ENCODE data around the gene NTSR2.

NTSR2 gene

DNA sequence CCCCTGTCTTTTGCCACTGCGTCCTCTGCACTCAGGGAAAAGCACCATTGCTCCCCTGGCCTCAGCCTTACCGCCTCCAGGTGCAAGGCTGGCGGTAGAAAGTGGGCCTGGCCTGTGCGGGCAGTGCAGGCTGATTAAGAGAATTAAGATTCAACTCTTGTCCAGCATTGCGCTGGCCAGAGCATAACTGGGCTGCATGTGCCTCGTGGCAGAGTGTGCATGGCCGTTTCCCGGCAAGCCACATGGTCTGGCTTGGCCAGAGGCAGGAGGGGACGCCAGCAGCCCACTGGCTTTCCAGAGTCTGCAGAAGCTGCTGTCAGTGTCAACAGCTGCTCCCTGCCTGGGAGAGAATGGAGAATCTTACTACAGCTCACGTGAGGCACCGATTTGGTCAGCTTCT is 12.3 kb downstream of the NTSR2 start:
- DNase-seq (ENCODE audit: low read depth, low spot score), result no peak

DNA sequence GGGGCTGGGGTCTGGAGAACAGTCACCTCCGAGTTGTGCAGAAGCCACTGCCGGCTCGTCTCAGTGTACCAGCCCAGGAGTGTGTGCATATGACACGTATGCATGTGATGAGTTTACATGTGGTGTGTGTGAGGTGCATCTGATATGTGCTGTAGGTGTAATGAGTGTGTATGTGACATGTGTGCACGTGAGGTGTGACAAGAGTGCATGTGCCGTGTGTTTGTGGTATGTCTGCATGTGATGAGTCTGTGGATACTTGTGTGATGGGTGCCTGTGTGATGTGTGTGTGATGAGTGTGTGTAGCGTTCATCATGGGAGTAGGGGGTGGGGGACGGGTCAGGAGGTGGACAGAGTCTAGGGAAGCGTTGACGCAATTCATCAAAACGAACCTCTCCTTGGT is 12.8 kb downstream of the NTSR2 start:
- no peak for DNase-seq (ENCODE audit: low read depth, low spot score)

- no peak for DNase-seq (ENCODE audit: low read depth, low spot score)
These were observed 13.3 kb downstream of the NTSR2 start for GRCh38 chr2:11656671-11657101.

- DNase-seq (ENCODE audit: low read depth, low spot score), result no peak
These were observed 13.7 kb downstream of the NTSR2 start for GRCh38 chr2:11656252-11656651.

DNA sequence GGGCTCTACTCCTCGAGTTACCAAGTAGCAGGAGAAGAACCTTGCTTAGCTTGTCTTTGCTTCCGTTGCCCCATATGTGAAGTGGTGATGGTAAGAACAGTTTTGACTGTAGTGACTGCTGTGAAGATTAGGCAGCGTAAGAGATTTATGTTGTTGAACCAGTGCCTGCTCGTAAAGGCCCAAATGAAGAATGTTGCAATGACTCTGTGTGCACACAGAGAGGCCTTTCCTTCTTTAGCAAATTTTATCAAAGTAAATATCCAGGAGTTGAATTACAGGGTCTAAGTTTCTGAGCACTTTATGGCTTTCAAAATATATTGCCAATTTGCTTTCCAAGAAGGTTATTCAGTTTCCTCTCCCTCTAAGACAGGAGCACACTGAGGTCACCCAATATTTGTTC is 14.5 kb downstream of the NTSR2 start:
- no peak for DNase-seq (ENCODE audit: low read depth, low spot score)

- no peak for DNase-seq (ENCODE audit: low read depth, low spot score)
These were observed 17.4 kb downstream of the NTSR2 start for GRCh38 chr2:11652553-11652952.

DNA sequence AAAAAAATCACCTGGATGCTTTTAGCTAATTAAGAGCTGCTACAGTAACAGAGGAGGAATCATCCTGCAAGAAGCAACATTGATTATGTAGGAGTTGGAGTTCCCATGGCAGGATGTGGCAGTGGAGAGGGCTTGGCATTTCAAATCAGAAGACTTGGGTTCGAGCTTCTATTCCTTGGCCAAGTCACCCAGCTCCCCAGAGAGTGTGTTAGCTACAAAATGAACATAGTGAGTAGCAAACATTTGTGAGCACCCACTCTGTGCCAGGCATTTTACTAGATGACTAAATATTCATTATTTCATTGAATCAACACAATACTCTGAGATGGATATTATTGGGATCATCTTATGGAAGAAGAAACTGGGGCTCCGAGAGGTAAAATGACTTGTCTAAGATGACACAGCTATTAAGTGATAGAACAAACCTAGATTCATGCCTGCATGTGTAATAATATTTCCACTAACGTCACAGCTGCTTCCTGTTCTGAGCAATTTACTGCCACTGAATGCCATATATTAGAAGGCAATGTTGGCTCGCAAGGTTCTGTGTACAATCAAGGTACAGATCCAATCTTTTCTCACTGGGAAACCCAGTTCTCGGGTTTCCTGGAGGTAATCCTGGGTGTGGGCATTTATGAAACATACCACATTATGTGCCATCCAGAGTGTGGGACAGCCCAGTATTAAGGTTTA is 18.0 kb downstream of the NTSR2 start:
- no peak for DNase-seq (ENCODE audit: low read depth, low spot score)

GRCh38 chr2:11649093-11649492 is 20.9 kb downstream of the NTSR2 start:
- no peak for DNase-seq (ENCODE audit: low read depth, low spot score)

DNA sequence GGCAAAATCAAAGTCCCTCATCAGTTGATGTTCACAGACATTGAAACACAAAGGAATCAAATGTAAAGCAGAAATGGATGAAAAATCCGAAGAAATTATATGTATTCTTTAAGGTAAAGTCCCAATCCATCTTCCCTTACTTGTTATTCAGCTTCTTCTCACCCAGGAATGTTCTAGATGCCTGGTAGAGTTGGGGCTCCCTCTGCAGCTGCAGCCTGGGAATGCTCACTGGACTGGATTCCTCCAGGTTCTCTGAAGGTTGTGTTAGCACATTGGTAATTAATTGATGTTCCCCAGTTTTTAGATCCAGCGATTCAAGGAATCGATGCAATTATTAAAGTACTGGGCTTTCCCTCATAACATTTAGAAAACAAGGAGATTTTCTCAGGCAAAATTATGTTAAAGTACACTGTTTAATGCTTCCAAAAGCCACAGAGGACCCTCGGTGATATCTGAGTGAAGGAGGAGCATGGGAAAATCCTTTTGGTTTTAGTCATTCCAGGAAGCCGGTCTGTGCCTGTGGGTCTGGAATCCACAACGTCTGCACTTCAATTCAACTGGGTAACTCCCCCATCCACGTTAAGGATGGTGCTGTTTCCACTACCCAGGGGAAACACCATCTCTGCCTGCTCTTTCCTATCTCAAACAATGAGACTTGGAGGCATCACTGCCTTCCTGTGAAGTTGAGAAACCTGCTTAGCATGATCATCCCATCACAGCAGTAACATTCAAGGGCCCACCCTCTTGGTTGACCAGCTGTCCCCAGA is 22.0 kb downstream of the NTSR2 start:
- no peak for DNase-seq (ENCODE audit: low read depth, low spot score)

DNA sequence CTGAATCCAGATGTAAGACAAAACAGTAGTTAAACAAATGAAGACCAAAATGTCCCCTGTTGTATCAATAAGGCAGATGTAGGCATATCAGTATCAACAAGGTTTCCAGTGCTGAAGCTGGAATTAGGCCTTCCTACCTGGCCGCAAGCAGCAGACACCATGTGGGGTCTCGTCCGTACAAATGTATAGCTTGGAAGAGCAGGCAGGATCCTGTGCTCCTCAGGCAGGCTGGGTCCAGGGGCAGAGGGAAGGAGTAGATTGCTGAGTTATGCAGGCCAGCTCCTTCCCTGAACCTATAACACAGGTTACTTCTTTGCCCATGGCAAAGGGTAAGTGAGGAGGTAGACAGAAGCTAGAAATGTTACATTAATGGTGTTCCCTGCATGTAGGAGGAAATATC is 23.5 kb downstream of the NTSR2 start:
- no peak for DNase-seq (ENCODE audit: low read depth, low spot score)

DNA sequence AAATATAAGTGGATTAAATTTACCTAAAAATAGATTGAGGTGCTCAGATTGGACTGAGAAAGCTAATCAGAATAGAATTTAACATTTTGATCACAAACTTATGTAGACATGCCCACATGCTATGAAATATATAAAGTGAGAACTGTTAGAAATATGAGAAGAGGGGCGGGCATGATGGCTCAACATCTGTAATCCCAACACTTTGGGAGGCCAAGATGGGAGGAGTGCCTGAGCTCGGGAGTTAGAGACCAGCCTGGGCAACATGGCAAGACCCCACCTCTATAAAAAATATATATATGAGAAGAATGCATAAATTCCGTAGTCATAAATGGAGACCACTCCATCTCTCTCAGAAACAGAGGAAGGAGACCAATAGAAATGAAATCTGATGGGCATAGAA is 25.7 kb downstream of the NTSR2 start:
- no peak for DNase-seq (ENCODE audit: low read depth, low spot score)

DNA sequence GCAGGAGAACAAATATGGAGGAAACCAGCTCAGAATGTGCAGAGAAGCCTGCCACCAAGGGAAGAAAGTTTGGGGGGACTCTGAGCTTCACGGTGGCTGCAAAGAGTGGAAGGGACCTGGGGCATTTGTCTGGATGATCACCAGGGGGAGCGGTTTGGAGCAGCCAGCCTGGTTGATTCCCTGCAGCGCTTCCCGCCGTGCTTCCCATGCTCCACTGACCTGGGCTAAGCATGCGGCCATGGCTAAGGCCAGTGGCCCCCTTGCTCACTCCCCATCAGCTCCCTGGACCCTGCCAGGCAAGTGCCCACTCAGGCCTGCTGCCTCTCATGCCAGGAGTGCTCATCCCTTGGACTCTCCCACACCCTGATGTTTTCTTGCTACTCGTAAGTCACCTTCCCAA is 27.0 kb downstream of the NTSR2 start:
- no peak for DNase-seq (ENCODE audit: low read depth, low spot score)

DNA sequence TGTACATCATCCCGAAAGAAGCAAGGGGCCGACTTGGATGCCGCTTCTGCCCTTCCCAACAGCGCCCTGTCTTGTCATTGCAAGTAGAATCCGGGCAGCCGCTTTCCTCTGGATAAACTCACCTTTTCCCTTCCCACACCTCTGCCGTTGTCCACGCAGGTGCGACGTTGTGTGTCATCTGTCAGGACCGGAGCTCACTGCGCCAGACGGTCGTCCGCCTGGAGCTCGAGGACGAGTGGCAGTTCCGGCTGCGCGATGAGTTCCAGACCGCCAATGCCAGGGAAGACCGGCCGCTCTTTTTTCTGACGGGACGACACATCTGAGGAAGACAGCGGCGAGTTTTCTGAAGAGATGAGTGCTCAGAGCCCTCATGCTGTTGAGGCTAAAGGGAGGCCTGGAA is 29.9 kb downstream of the NTSR2 start:
- DNase-seq (ENCODE audit: low read depth, low spot score), result no peak

DNA sequence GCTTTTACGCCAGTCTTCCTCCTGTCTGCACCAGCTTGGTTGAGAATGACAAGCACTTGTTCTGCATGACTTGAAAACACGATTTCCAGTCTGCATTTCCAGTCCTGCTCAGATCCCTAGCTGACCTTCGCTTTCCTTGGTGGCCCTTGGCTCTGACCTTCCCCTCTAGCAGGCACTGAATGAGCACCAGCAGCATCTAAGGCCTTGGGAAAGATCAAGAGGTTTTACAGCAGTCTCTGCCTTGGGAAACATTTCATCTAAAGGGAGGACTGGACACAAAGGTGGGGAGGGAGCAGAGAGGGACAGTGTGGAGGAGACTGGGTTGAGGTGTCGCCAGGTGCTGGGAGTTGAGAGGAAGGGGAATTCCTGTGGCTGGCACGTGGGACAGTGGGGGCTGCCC is 30.5 kb downstream of the NTSR2 start:
- DNase-seq (ENCODE audit: low read depth, low spot score), result no peak

DNA sequence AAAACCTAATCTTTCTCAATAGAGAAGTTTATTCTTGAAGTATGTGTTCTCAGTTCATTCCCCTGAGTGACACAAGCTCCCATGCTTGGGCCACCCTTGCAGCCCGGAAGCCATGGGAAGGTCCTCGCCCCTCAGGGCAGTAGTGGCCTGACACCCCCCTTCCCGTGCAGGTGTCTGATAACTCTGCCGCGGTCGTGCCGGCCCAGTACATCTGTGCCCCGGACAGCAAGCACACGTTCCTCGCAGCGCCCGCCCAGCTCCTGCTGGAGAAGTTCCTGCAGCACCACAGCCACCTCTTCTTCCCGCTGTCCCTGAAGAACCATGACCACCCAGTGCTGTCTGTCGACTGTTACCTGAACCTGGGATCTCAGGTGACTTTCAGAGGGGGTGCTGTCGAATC is 32.4 kb downstream of the NTSR2 start:
- DNase-seq (ENCODE audit: low read depth, low spot score), result no peak

DNA sequence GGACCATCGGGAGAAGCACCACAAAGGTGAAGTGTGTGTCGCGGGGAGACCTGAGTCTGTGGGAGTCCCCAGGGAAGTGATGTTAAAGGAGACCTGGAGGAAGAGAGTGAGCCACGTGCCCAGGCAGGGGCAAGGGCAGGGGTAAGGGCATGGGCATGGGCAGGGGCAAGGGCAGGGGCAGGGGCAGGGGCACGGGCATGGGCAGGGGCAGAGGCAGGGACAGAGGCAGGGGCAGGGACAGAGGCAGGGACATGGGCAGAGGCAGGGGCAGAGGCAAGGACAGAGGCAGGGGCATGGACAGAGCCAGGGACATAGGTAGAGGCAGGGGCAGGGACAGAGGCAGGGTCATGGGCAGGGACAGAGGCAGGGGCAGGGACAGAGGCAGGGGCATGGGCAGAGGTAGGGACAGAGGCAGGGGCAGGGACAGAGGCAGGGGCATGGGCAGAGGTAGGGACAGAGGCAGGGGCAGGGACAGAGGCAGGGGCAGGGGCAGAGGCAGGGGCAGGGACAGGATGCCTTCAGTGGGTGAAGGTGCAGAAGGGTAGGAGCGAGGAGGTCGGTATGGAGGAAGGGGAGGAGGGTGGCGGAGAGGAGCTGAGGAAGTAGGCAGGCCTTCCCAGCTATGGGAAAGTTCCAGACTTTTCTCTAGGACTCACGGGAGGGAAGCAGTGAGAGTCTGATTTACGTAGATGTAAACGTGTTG is 33.3 kb downstream of the NTSR2 start:
- DNase-seq (ENCODE audit: low read depth, low spot score), result no peak

DNA sequence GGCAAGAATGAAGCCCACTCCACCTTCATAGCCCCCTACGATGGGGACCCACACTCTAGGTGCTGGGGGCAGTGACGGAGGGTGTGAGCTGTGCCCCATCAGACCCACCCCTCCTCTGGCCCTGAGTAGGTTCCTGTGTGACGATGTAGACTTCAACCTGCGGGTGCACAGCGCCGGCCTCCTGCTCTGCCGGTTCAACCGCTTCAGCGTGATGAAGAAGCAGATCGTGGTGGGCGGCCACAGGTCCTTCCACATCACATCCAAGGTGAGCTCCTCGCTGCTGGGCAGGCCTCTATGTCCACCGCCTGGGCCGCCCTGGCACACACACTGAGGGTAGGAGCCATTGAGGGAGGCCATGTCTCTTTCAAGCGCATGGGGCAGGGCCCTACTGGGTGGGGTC is 34.9 kb downstream of the NTSR2 start:
- no peak for DNase-seq (ENCODE audit: low read depth, low spot score)

- DNase-seq (ENCODE audit: low read depth, low spot score), result no peak
These were observed 35.4 kb downstream of the NTSR2 start for GRCh38 chr2:11634584-11634983.

DNA sequence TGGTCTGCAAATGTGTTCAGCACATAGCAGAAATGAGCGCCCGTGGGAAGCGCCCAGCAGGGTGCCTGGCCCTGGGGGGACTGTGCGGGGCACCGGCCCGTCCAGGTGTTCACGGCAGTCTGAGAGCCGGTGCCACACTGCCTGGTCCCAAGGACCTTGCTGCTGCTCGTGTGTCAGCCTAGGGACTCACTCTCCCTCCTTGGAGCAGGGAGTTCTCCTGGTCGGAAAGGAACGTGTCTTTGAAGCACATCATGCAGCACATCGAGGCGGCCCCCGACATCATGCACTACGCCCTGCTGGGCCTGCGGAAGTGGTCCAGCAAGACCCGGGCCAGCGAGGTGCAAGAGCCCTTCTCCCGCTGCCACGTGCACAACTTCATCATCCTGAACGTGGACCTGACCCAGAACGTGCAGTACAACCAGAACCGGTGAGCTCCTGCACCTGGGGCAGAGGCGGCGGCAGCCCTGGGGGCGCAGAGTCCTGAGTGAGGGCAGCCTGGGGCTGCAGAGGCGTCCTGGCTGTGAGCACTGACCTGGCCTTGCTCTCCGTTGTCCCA is 36.0 kb downstream of the NTSR2 start:
- DNase-seq (ENCODE audit: low read depth, low spot score), result no peak

DNA sequence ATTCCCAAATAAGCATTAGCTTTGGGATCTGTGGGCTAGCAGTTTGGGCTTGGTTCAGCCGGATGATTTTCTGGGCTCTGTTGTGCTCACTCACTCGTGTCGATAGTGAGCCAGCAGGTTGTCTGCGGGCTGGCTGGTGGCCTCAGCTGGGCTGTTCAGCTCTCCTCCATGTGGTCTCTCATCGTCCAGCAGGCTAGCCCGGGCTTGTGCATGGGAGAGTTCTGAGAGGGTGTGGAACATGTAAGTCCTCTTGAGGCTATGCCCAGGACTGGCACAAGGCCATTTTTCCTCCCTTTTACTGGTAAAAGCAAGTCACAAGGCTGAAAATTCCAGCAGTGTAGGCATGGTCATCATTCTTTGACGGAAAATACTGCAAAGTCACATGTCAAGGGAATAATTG is 38.5 kb downstream of the NTSR2 start:
- DNase-seq (ENCODE audit: low read depth, low spot score), result no peak

DNA sequence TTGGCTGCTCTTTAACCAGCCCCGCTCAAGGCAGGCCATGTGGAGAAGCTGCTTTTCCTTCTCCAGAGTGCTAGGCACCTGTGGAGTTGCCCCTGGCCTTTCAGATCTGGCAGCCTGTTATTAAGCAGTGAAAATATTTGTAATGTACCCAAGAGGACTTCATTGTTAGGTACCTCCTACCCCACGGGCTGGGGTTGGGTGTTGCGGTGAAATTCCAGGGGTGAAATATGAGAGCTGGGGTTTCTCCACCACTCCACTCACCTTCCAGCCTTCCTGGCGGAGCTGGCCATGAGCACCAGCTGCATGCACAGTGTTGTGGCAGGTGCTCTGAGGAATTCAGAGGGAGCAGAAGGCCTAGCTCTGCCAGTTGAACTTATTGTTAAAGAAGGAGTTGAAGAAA is 39.1 kb downstream of the NTSR2 start:
- no peak for DNase-seq (ENCODE audit: low read depth, low spot score)

- DNase-seq (ENCODE audit: low read depth, low spot score), result no peak
These were observed 40.1 kb downstream of the NTSR2 start for GRCh38 chr2:11629851-11630250.

DNA sequence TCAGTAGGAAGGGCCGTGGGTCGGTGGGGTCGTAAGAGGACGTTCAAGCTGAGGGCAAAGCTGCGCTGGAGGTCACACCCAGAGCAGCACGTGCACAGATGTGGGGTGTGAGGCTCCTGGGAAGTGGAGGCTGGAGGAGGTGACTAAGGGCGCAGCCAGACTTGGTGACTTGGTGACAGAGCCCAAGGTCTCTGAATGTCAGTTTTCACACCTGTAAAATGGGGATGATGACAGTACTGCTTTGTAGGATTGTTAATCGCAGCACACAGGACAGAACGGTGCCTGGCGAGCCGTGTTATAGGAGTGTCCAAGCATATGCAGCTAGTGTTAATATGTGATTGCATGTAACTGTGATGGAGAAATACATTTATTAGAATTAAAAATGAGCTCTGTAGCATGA is 40.8 kb downstream of the NTSR2 start:
- DNase-seq (ENCODE audit: low read depth, low spot score), result no peak
